GM18498 (cell line): ENCODE measurements around the gene FANCG.
A peak's percentile ranks its signal among the peaks of the same experiment; 100 is the strongest.

Experiments
- ATAC-seq: cut with Tn5 transposase; IDR thresholded peaks from one replicate; pipeline ENCODE4 v1.9.1; 2021; ENCODE audit warnings: mild to moderate bottlenecking, moderate library complexity; ENCODE audit not compliant: unreplicated experiment

FANCG gene

GRCh38 chr9:35079426-35080341, at the start of gene FANCG:
Gene FANCG, minus strand, starts transcription at chr9:35079942. Its CDS starts 418 bp downstream, at chr9:35079524.
- peak; percentile 92 for ATAC-seq

DNA sequence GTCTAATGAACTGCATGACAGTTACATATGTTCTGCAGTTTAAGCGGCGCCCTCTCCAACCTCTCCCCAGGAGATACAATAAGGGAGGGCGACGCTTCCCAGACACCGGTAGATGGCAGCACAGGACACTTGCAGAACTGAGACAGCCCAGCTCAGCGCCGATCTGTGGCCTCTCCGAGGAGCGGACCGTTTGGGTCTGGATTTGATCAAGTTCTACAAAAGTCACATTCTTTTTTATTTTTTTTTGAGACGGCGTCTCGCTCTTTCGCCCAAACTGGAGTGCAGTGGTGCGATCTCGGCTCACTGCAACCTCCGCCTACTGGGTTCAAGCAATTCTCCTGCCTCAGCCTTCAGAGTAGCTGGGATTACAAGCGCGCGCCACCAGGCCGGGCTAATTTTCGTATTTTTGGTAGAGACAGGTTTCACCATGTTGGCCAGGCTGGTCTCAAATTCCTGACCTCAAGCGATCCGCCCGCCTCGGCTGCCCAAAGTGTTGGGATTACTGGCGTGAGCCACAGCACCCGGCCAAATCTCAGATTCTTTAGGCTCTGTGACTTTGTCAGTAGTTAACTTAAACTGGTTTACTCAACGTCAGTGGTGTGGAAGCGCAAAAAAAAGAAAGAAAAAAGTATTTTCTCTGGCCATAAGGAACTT, 37.3 kb upstream of the FANCG start:
- peak; percentile 47 for ATAC-seq

GRCh38 chr9:35116539-35116897, 36.8 kb upstream of the FANCG start:
- ATAC-seq, result no peak

- peak; percentile 69 for ATAC-seq
Observed at GRCh38 chr9:35115680-35116538, 36.2 kb upstream of the FANCG start, which contains the start of gene ATOSB. Gene ATOSB, minus strand, starts transcription at chr9:35115862. Its CDS starts 7,588 bp downstream, at chr9:35108274.

DNA sequence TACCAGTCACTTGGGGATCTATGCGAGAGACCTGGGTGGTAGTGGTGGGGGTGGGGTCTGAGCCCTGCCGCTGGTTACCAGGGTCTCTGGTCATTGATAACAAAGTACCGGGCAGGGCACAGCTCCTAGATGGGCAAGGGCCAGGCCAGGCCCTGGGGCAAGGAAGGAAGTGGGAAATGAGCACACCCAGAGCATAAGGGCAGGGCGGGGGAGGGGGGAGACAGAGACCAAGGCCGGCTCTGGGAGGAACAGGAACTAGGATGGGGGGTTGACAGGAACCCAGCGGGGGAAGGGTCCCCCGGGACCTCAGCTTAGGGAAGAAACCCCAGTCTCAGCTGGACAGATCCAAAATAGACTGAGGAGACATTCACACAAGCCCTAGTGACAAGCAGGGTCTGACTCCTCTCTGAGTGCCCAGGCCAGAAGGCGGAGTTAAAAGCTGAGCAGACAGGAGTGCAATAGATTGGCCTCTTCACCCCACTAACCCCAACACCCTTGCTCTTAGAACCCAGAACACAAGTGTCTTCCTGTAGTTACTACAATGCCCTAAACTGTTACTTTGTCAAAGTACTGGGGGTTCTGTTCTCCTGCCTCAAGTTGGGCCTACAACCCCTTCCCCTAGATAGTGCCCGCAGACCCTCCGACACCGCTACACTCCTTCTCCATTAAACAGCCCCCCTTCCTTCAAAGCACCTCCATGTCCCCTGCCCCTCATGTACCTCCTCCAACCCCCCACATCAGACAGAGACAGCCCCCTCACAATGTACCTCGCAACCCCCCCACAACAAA, 35.3 kb upstream of the FANCG start:
- ATAC-seq, result no peak

- ATAC-seq, result no peak
Observed at GRCh38 chr9:35114113-35114839, 34.5 kb upstream of the FANCG start.

DNA sequence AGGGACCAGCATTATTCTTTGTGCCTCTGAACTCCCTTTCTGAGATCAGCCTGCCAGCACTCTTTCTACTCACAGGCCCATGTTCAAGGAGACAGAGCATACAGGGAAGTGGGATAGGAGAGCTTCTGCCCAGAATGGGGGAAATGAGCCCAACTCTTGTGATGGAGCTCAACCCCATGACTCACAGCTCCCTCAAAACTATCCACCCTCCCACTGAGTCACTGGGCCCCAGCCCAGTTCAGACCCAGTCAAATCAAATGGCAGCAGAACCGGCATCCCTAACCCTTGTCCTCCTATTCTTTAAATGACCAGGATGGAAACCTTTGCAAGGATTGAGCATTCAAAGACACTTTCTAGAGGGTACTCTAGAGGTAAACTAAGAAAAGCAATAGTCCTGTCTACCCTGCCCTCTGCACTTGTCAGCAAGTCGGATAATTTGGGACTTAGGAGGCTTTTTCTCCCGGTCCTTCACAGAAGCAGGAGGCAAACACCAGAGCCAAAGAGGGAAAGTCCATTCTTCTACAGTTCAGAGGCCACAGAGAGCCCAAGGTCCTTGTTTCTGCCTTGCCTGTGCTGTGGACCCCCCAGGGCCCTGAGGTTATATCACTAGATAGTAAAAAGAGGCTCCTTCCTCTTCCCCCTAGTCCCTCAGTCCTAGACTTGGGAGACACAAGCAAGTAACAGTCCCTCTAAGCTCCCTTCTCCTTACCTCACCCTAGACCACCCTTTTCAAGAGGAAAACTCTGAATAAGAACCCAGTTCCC, 32.7 kb upstream of the FANCG start:
- ATAC-seq, result no peak

DNA sequence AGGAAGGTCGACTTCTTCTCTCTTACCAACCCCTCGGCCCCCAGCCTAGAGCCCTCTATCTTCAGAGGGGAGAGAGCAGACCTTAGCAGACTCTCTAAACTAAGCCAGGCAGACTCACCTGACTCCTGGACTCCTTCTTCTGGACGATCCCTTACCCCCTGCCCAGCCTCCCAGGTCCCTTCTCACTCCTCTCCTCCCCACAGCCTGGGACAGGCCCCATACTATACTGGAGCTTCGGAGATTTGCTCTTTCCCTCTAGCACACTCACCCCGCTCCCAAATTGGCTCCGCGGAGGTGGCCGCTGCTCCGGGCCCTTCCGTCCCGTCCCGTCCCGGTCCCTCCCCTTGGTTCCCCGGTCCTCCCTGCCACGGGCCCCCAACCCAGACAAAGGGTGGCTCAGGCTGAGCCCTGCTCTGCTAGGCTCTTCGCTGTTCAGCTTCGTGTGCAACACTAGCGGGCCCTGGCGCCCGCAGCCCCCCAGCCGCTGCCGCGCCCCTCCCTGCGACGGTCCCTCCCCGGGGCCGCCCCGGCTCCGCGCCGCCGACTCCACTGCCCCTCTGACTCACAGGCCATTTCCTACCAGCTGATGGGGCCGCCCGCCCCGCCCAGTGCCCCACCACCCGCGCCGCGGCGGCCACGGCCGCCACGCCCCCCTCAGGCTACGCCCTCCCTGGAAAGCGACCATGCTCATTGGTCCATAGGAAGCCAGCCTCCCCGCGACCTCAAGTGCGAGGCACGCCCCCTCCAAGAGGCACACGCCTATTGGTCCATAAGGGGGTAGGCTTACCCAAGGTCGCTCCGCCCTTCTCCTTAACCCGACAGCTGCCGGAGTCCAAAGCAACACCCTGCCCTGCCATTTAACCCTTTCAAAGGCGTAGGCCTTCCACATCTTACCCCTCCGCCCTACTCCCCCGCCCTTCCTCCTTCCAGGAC, 31.5 kb upstream of the FANCG start:
- peak; percentile 74 for ATAC-seq

- no peak for ATAC-seq
Observed at GRCh38 chr9:35110327-35110761, 30.6 kb upstream of the FANCG start.

DNA sequence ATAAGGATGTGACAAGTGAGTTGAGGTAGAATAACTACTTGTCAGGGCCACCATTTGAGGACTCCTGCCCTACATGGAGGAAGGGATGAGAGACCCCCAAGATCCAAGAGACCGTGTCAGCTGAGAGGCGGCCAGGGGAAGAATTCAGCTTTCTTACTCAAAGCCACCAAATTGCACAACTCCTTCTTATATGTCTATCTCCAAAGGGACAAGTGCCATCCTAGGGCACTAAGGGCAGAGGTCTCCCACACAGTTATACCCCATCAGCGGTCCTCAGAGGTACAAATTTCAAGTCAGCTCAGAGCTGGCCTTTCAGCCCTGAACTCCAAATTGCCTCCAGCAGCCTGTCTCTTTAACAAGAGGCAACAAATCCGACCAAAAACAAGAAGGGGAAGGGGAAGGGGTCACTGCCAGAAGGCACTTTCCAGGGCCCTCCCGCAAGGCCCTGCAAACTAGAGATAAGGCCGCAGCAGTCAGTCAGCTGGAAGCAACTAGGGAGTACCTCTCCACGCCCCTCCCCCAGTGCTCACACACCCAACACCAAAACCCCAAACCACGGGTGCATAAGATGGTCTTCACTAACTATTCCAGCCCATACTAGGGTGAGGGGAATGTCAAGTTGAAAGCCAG, 29.3 kb upstream of the FANCG start:
- no peak for ATAC-seq

DNA sequence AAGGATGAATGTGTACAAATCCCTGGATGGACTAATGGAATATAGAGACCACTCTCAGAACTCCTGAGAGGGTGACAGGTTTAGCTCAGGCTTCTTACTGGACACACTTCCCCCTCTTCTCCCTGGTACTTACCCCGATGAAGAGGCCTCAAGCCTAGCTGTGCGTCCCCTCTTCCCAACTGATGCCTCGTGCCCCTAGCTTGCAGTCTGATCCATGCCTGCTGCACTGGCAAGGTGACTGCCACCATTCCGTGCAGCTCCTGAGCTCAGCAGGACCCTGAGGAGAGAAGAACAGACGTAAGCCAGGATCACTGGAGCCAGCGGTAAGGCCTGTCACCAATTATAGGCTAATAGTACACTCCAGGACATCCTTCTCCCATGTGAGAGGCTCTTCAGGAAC, 28.7 kb upstream of the FANCG start:
- no peak for ATAC-seq

DNA sequence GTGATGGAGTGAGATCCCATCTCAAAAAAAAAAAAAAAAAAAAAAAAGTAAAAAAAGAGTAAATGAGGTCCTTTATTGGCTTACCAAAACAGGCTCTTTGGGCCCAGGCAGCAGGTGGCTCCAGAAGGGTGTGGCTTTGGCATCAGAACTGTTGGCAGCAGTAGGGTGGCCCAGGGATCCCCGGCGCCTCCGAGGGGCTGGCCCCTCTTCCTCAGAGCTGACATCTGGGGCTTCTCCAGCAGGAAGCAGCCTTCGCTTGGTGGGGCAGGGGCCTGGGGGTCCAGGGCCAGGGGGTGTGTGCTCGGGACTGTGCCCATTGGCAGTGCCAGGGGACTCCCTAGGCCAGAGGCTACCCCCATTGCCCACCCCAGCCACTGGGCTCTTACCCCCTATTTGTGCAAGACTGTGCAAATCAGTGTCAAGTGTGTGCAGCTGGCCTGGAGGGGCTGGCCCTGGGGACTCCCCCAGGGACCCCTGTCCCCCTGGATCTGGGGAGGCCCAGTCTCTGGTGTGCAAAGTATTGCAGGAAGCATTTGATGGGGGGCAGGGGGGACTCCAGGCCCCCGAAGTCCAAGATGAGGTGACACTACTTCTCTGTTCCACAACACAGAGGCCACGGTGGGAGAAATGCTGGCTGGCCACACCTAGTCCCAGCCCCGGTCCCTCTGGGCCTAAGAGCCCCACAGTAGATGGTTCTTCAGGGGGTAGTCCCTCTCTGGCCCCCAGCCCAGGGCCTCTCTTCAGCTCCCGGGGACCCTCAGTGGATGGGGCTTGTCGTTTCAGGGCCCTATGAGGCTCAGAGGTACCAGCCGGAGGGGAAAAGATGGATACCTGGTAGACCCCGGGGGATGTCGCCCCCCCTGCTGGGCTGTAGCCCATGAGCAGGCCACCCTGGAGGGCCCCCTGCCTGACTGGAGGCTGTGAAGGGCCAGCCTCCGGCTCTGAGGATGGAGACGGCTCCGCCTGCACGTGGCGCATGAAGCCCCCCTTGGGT, 27.9 kb upstream of the FANCG start:
- ATAC-seq, result no peak

DNA sequence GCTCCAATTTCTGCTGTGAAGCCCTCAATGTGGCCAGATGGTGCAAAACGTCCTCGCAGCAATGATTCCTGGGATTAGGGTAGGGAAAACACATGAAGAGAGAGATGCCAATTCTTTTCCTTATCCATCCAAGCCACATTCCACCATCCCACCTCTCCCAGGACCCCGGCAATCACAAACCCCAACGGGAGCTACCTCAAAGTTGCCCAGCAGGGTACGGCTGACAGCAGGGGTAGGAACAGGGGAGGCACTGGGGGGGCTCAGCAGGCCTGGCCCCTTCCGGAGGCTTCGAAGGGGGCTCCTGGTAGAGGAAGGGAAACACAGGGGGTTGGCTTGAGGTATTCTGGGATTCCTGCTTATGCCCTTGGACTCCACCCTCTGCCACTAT, 26.6 kb upstream of the FANCG start:
- ATAC-seq, result no peak

DNA sequence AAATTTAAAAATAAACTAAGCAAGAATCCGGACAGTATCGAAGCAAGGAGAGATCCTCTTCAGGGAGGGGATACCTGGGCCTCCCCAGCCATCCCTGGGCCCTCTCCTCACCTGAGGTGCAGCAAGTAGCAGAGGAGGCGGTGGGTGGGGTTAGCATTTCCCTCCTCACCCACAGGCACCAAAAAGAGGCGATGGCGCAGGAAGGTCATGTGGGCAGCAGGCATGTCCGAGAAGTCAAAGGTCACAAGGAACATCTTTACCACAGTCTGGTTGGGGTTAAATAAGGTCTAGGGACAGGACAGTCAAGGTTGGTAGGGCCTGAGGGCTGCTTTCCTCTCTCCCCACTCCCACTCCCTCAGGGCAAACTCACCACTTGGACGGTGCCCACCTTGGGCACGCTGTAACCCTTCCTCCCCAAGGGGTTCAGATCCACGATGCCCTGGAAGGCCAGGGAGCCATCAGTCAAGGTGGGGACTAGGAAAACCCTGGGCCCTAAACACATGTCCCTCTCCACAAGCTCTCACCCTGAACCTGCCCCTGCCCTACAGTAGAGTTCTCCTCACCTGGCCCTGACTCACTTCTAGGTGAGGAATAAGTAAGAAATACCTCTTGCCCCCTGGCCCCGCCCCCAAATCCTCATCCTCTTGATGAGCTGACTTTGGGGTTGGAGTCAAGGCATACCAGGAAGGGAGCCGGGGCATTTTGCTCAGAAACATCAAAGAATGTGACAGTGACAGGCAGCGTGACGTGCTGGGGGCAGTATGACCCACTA, 26.0 kb upstream of the FANCG start:
- ATAC-seq, result no peak

DNA sequence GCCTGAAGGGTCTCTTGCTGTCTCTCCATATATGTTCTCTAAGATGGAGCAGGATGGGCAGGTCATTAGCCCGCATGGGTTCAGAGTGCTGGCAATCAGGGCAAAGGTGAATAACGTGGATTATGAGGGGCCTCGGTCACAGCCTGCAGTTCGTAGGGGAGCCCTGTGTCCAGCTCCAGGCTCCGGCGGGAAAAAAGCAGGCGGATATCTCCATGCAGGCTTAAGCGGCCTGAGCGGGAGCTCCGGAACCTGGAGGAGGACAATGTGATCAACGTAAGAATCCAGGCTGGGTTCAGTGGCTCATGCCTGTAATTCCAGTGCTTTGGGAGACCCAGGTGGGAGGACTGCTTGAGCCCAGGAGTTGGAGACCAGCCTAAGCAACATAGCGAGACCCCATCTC, 25.4 kb upstream of the FANCG start:
- no peak for ATAC-seq

- no peak for ATAC-seq
Observed at GRCh38 chr9:35104586-35104985, 24.8 kb upstream of the FANCG start.
